Mucosa of gallbladder (tissue), 1 donor: ENCODE measurements around the gene DMRTC2. TPM values are rescaled to one million over a fixed set of nuclear protein-coding genes. Genes with fewer than 3 reads are reported as not detected.

ENCODE experiments used
- DNase-seq: peaks from one replicate; pipeline ENCODE4 v3.0.0-alpha.2; 2020; ENCODE audit warnings: low spot score
- total RNA-seq: library from RNA; stranded (reverse); gene quantifications from one replicate; pipeline ENCODE4 v1.2.1, GENCODE V29; 2021
- donor health status: DM: no; HTN: no; CAD: no.

DMRTC2 gene
- total RNA-seq, 1 donor from 2014 or later: not detected

GRCh38 chr19:41847351-41848105 is 2.7 kb downstream of the DMRTC2 start:
- no peak for DNase-seq

GRCh38 chr19:41848666-41849065 is 3.8 kb downstream of the DMRTC2 start:
- DNase-seq: no peak

GRCh38 chr19:41849067-41849466 is 4.2 kb downstream of the DMRTC2 start:
- no peak for DNase-seq

GRCh38 chr19:41850381-41850780 is 5.5 kb downstream of the DMRTC2 start:
- no peak for DNase-seq

GRCh38 chr19:41851456-41851855 is 6.6 kb downstream of the DMRTC2 start:
- DNase-seq: no peak

GRCh38 chr19:41853344-41853743 is 8.5 kb downstream of the DMRTC2 start:
- DNase-seq: no peak

- DNase-seq: no peak
Observed at GRCh38 chr19:41853768-41854167, 8.9 kb downstream of the DMRTC2 start.

- no peak for DNase-seq
Observed at GRCh38 chr19:41859213-41859617, 14.4 kb downstream of the DMRTC2 start.

GRCh38 chr19:41859618-41860418 is 15.0 kb downstream of the DMRTC2 start, which contains the start of gene RPS19:
RPS19 (plus strand) TSS chr19:41860255; CDS start chr19:41860775, 520 bp downstream.
- peak; percentile 98 for DNase-seq

- no peak for DNase-seq
Observed at GRCh38 chr19:41860419-41861115, 15.7 kb downstream of the DMRTC2 start.

- DNase-seq: no peak
Observed at GRCh38 chr19:41861116-41861768, 16.4 kb downstream of the DMRTC2 start.

- DNase-seq: no peak
Observed at GRCh38 chr19:41861846-41862245, 17.0 kb downstream of the DMRTC2 start.

- no peak for DNase-seq
Observed at GRCh38 chr19:41862445-41862986, 17.7 kb downstream of the DMRTC2 start.

GRCh38 chr19:41863209-41863931 is 18.5 kb downstream of the DMRTC2 start:
- no peak for DNase-seq

- DNase-seq: no peak
Observed at GRCh38 chr19:41864374-41864773, 19.5 kb downstream of the DMRTC2 start.

- no peak for DNase-seq
Observed at GRCh38 chr19:41866284-41866683, 21.4 kb downstream of the DMRTC2 start.

GRCh38 chr19:41868120-41868988 is 23.5 kb downstream of the DMRTC2 start:
- no peak for DNase-seq

GRCh38 chr19:41868989-41869300 is 24.1 kb downstream of the DMRTC2 start:
- no peak for DNase-seq

- no peak for DNase-seq
Observed at GRCh38 chr19:41869374-41869955, 24.6 kb downstream of the DMRTC2 start.
